Fibroblast of skin of back (primary cell): ENCODE results near the gene EBF3.

Experiments
- DNase-seq: peaks from one replicate; pipeline ENCODE4 v3.0.0-alpha.2; 2013

EBF3 gene

GRCh38 chr10:129849853-129850252 lies 114.2 kb downstream of the EBF3 start:
- DNase-seq, result no peak

DNA sequence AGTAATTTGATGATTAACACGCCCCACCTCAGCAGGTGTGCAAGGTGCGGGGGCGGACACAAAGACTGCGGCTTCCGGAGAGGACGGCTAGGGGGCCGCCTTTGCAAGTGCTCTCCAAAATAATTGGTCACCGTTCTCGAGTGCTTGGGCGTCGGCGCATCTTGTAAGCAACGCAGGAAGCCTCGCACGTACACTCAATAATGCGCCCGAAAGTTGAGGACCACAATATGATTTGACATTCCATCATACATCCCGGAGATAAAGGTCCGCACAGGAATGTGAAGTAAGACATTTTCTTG lies 114.7 kb downstream of the EBF3 start:
- no peak for DNase-seq

DNA sequence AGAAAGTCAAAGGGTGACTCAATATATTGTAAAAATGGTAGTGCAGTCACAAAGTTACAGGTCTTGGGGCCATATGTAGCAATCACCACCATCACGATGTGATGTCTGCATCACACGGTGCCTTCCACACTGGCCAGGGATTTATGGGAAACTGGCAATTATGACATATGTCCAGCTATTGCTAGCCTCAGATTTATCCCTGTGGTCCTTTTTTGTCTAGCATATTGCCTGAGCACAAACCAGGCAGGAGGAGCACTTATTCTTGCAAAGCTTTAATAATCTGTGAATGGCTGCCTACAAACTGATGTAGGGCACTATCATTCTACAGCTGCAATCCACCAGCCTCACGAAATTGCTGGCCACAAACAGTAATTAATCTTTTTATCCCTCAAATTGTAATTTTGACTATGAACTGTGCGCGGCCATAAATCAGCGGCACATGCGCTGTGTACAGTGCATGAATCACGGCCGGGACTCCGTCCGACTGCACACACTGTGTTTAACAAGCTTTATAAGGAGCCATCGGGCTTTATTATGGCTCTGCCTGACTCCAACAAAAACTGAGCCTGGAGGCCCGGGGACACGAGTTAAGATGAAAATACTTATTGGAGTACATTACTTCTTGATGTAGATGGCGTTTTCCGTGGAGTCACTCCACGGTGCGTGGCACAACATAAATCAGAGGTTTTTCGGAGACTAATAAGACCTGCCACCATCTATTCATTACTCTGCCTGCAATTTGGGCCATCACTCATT lies 115.2 kb downstream of the EBF3 start:
- no peak for DNase-seq

DNA sequence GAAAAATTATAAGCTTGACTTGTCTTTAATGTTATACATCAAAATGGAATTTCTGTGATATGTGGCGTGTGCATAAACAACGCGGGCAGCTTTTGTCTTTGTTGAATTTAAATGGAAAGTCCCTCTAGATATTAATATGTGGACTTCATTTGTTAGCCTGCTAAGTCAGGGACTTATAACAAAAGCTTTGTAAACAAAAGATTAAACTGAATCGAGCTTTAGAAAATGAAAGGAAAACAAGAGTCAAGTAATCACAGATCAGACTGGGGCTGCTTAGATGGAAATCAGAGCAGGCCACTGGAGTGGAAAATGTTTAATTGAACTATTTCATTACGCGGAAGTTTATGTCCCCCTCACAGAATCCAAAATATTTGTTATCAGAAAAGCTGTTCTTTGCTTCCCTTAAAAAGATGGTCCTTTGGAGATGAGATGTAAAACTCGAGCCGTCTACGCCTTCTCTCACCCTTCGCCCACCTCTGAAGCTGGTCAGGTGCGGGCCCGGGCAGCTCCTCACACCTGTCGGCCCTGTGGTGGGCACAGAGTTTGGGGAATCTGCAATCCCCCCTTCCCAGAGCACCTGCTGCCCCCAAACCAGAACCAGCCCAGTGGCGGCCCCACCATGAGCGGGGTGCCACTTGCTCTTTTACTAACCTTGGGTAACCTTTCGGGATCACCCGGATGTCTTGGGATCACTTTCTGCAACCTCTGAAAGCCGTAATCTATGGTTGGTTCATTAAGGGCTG lies 116.2 kb downstream of the EBF3 start:
- no peak for DNase-seq

GRCh38 chr10:129846991-129847391 lies 117.1 kb downstream of the EBF3 start:
- DNase-seq, result no peak

- DNase-seq, result no peak
Measured at GRCh38 chr10:129845111-129845753, 118.8 kb downstream of the EBF3 start.

DNA sequence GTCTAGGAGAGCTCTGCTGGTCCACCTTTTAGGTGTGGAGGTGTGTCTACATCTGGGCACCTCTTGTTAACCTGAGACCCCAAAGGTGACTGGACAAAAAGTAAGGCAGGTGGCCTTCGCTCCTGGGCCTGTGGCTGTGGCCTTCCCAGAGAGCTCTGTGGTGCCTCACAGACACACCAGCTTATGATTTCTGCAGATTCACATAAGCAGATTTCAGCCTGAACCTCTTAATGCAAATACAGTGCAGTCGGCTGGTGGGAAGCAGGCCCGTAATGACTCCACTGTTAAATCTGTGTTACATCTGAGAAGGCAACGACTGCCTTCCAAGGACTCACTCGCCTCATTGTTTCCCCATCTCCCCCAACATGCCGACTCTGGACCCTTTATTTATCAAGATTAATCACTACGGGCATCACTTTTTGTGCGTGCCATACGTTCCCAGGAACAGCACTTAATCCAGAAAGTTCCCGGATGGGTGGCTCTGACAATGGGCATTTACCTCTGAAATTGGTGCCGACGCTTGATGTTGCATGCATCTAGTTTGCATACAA lies 119.8 kb downstream of the EBF3 start:
- no peak for DNase-seq

DNA sequence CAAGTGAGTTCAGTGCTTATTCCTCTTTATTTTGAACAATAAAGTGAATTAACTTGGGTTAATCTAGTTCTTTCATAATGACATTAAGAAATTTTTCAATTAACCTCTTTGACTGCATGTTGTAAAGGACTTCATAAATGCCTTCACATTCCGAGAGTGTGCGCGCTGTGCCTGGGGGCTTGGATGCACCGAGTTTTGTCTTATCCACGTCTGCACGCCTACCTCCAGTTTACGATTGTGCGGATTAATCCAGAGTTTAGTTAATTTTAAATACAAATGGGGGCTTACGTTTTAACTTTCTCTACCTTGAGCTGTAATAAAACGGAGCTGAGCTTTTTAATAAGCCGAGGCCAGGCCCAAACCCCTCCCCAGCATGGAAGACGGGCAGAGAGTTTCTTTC lies 120.4 kb downstream of the EBF3 start:
- DNase-seq, result no peak

GRCh38 chr10:129843131-129843541 lies 120.9 kb downstream of the EBF3 start:
- no peak for DNase-seq

DNA sequence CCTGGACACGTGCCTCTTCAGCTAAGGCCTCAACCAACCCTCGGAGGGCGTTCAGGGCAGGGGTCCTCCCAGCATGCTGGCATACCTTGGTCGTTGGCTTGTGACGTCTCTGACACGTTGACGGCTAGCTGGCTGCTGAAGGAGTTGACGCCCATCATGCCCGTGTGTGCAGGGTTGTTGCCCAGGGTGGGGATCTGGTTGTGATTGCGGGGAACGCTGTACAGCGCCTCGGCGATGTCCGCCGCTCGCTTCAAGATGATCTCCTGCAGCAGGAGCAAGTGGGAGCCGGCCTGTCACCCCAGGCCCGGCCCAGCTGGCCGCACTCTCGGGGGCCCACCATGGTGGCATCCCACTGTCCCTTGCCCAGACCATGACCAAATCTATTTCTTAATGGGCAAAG lies 122.0 kb downstream of the EBF3 start:
- DNase-seq, result no peak

DNA sequence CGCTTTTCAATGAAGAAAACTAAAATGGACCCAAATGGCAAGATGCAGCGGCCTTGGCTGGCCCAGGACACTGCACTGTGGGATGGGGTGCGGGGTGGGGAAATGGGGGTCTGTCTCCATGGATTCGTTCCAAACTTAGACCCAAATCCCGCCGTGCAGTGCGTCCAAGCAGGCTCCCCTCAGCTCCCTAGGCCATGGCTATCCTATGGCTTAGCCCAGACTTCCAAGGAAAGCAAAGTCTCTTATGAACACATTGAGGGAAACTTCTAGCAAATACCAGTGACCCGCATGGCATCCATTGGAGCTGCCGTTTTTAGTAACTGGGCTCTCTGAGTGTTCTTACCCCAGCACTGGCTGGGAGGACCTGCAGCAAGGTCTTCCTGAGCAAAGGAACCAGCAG lies 122.5 kb downstream of the EBF3 start:
- DNase-seq, result no peak

DNA sequence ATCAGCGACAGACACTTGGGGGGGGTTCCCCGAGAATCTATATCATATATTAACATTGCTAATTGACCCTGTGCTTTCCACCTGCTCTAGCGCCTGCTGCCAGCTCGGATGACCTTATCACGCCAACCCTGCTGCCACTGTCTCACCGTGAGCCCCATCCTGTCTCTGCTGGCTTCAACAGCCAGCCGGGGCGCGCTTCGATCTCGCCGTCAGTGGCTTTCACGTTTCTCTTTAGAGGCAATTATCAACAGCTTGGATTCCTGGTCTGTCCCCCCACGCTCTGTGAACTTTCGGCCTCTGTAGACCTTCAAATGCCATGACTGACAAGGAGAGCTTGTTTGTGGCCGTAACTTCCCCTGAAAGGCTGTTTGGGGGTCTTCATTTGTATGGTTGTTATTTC lies 123.0 kb downstream of the EBF3 start:
- no peak for DNase-seq

GRCh38 chr10:129840196-129840590 lies 123.9 kb downstream of the EBF3 start:
- no peak for DNase-seq

DNA sequence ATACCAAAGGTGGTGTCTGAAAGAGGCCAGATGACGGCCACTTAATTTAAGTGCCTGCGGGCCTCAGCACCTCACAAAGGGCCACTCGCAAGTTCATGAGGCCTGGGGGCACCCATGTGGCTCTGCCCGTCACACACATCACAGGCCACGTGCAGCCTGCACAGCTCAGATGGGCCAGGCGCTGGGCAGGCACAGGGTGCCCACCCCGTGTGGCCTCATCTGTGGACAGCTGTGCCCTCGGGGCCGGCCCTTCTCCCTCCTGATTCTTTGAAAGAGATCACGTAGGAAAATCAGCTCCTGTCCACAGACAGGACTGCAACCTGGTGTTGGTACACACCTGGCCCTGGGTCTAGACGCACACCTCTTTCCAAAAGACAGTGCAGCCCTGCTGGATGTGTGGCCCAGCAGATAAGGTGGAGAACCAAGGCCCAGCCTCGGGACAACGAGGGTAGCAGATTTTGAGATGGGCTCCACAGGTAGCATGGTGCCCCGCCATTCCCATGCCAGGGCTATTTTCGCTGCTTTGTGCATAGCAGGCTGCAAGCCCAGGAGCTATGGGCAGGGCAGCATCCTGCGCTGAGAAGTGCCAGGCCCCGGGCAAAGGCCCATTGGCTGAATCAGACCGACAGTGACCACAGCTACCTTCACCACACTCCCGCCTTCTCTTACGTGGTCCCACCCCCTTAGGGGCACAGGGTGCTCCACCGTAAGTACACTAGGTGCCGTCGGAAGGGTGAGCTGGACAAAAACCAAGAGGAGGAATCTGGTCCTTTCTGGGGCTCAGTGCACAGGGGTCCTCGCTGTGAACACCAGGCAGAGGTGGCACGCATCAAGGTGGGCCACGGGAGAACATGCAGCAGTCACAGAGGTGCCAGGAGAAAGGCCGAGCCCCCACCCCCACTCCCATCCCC lies 124.5 kb downstream of the EBF3 start:
- DNase-seq, result no peak

DNA sequence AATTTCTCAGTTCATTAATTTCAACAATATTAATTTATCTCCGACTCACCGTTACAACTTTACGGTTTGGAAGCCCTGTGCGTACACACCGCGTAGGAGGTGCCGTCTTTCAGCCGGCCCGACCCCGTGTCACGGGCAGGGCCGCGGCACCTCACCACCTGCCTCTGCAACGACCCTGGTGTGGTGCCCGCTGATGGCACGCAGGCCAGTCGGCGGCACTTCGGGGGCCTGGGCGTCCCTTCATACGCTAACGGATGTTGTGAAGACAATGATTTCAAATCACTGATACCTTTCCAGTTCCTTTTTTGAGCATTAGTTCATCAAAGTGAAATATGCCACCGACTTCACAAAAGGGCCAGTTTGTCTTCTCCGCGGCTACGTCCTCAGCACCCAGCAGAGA lies 125.3 kb downstream of the EBF3 start:
- DNase-seq, result no peak

DNA sequence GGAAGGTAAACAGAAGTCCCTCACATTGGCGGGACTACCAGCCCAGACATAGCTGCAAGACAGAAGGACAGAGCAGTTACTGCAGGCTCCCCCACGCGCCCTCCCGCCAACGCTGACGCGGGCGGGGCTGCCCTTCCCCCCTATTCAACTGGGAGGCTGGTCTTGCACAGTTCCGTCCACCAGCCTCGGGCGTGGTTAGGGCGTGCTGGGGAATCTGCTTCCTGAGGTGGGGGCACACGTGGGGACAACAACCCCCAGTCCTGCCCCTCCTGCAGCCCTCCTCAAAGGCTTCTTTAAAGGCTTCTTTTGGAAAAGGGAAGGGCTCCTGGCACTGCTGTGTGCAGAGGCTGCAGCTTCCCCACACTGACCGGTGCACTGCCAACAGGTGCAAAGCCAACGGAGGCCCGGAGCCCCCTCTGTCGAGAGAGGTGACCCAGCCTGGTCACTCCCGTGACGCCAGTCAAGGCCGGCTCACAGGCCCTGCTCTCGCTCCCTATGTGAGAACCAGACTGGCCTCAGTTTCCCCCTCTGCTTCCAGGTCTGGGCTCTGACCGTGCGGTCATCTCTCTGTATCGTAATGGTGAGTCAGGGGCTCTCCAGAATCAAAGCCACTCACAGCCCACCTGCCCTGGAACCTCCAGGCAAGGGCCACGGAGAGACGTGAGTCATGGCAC lies 126.0 kb downstream of the EBF3 start:
- DNase-seq, result no peak

GRCh38 chr10:129836253-129836652 lies 127.8 kb downstream of the EBF3 start:
- DNase-seq, result no peak

DNA sequence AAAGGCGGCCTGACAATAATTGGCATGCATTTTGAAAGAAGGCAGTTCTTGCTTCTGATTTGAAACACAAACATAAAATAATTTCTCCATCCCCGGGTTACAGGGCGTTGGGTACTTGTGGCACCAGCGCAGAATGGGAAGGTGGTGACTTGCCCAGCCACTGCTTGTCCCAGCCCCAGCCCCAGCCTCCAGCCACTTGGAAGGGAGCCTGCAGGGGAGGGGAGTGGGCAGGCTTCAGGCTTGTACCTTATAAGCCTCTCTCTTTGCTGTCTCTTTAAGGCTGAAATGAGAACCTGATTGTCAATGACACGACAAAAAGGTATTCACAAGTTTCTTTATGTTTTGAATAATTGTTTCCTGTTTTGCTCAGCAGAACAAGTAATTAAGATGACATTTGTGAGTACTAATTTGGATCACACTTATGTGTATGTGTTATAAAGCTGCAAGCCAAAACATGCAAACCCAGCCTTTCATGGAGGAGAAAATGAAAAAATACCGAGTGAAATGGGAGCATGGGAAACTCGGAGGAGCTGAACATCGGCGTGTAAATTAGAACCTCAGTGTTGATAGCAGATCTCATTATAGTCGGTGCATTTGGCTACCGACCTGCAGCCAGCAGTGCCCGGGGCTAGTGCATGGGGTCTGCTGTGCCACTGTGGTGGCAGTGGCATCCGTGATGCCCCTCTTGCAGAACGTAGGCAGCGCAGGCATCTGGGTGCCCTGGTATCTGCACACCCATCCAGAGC lies 129.9 kb downstream of the EBF3 start:
- DNase-seq, result no peak

- DNase-seq, result no peak
Measured at GRCh38 chr10:129833468-129833950, 130.6 kb downstream of the EBF3 start.

DNA sequence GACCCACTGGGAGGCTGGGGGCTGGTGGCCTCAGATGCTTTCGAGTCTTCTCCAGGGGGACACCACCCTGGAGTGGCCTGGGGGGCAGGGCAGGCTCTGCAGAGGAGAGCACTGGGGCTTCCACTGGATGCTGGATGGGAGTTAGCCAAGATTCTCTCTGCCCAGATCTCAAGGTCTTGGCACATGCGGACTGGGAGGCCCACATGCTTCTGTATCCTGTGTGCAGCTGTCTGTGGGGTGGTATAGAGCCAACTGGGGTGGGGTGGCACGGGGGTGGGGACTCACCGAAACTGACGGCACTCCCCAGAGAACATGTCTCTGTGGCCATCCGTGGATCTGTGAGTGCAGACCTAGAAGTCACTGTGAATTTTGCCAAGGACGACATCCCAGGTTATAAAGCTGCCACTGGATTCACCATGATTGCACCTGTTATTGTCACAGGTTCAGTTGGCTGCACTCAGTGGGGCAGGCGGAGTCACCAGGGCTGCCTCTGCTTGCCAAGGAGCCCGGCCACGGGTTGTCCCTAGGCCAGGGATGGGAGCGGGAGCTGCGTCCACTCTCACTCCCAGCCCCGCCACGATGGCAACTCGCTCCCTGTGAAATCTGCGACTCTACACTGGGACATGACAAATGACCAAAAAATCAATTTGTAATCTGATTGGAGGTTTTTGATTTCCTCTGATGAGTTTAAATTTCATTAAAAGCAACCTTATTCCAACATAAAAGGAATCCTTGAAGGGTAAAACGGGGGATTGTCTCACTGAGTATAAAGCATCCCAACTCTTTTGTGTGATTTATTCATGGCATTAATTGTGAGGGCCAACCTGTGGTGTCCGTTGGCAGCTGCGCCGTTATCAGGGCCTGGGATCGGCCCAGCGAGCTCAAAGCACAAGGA lies 131.3 kb downstream of the EBF3 start:
- no peak for DNase-seq
